HEK293 (cell line): ENCODE data around the gene CEP295NL.
A peak's percentile ranks its signal among the peaks of the same experiment; 100 is the strongest.

Source experiments
- CTCF ChIA-PET: fragments of 350-600 bp; formaldehyde crosslinking; extraction: SDS; loops from one replicate; lab custom pipeline; 2021; ENCODE audit warnings: antibody characterized with exemption; lab: Yijun Ruan, JAX
- POLR2A ChIA-PET: fragments of 300-600 bp; formaldehyde crosslinking; extraction: SDS; loops from one replicate; lab custom pipeline; 2020; ENCODE audit warnings: antibody characterized with exemption, inconsistent platforms; lab: Yijun Ruan, JAX
- H3K27ac ChIP-seq: fragments of 200-500 bp; sonication (Bioruptor generic); 2 replicates; pipeline ENCODE4 v1.5.1; 2014; ENCODE audit warnings: low read depth, low read length, control low read depth, inconsistent platforms; ENCODE audit errors: extremely low read depth
- H3K36me3 ChIP-seq, 2 experiments: fragments of 200-500 bp in 1 of 2; sonication (Bioruptor generic) in 1 of 2; 1 replicate in 1 of 2; 2 replicates in 1 of 2; pipeline ENCODE4 v1.5.1; 2014 to 2017; ENCODE audit warnings: inconsistent platforms in 2 of 2, low read length in 2 of 2; ENCODE audit not compliant: control insufficient read depth in 2 of 2, insufficient read depth in 1 of 2
- H3K4me1 ChIP-seq: fragments of 200-500 bp; sonication (Bioruptor generic); 2 replicates; pipeline ENCODE4 v1.5.1; 2014; ENCODE audit warnings: mild to moderate bottlenecking, low read length, inconsistent platforms; ENCODE audit not compliant: control insufficient read depth, insufficient read depth
- H3K4me3 ChIP-seq: 2 replicates; pipeline ENCODE4 v1.5.1; 2011; ENCODE audit warnings: low read depth, mild to moderate bottlenecking, control low read depth, low read length, moderate library complexity
- H3K9me3 ChIP-seq: fragments of 200-500 bp; sonication (Bioruptor generic); 2 replicates; pipeline ENCODE4 v1.5.1; 2014; ENCODE audit warnings: low read depth, low read length, inconsistent platforms; ENCODE audit not compliant: control insufficient read depth, insufficient read depth
- CTCF ChIP-seq: fragments of 450-650 bp; formaldehyde crosslinking; IDR thresholded peaks from 2 replicates; pipeline ENCODE4 v1.5.1; 2016; ENCODE audit warnings: missing biosample characterization, missing genetic modification characterization
- EGR2 ChIP-seq: fragments of 450-650 bp; formaldehyde crosslinking; IDR thresholded peaks from 2 replicates; pipeline ENCODE4 v1.5.1; 2016; ENCODE audit warnings: low read depth, missing biosample characterization, missing genetic modification characterization
- HOXC10 ChIP-seq: sonication (generic); formaldehyde crosslinking; IDR thresholded peaks from 2 replicates; pipeline ENCODE4 v1.8.1; 2023; ENCODE audit warnings: mild to moderate bottlenecking, missing genetic modification reagents
- PRDM1 ChIP-seq: fragments of 450-650 bp; formaldehyde crosslinking; IDR thresholded peaks from 2 replicates; pipeline ENCODE4; 2016; ENCODE audit warnings: missing biosample characterization, missing genetic modification characterization
- PRDM10 ChIP-seq: fragments of 450-650 bp; formaldehyde crosslinking; IDR thresholded peaks from 2 replicates; pipeline ENCODE4 v1.5.1; 2016; ENCODE audit warnings: missing biosample characterization, missing genetic modification characterization
- SCRT1 ChIP-seq: fragments of 450-650 bp; formaldehyde crosslinking; IDR thresholded peaks from 2 replicates; pipeline ENCODE4 v1.5.1; 2016; ENCODE audit warnings: missing biosample characterization, missing genetic modification characterization, borderline replicate concordance
- SCRT2 ChIP-seq: fragments of 450-650 bp; formaldehyde crosslinking; IDR thresholded peaks from 2 replicates; pipeline ENCODE4 v1.5.1; 2016; ENCODE audit warnings: missing biosample characterization, missing genetic modification characterization
- YY2 ChIP-seq: fragments of 450-650 bp; formaldehyde crosslinking; IDR thresholded peaks from 2 replicates; pipeline ENCODE4 v1.5.1; 2016; ENCODE audit warnings: missing biosample characterization, missing genetic modification characterization
- ZBTB17 ChIP-seq: fragments of 450-650 bp; formaldehyde crosslinking; IDR thresholded peaks from 2 replicates; pipeline ENCODE4 v1.5.1; 2016; ENCODE audit warnings: missing biosample characterization, missing genetic modification characterization
- ZNF19 ChIP-seq: fragments of 450-650 bp; formaldehyde crosslinking; IDR thresholded peaks from 2 replicates; pipeline ENCODE4; 2016; ENCODE audit warnings: missing biosample characterization, missing genetic modification characterization, low read depth
- ZNF2 ChIP-seq: fragments of 450-650 bp; formaldehyde crosslinking; IDR thresholded peaks from 2 replicates; pipeline ENCODE4 v1.5.1; 2016; ENCODE audit warnings: missing biosample characterization, missing genetic modification characterization
- ZNF335 ChIP-seq: fragments of 450-650 bp; formaldehyde crosslinking; conservative IDR thresholded peaks from 2 replicates; pipeline ENCODE4 v1.5.1; 2016; ENCODE audit warnings: missing biosample characterization, missing genetic modification characterization
- ZNF362 ChIP-seq: fragments of 450-650 bp; formaldehyde crosslinking; IDR thresholded peaks from 2 replicates; pipeline ENCODE4 v1.5.1; 2016; ENCODE audit warnings: missing biosample characterization, missing genetic modification characterization
- ZNF48 ChIP-seq: fragments of 450-650 bp; formaldehyde crosslinking; IDR thresholded peaks from 2 replicates; pipeline ENCODE4 v1.5.1; 2016; ENCODE audit warnings: missing biosample characterization, missing genetic modification characterization
- ZNF548 ChIP-seq: fragments of 450-650 bp; formaldehyde crosslinking; IDR thresholded peaks from 2 replicates; pipeline ENCODE4 v1.5.1; 2016; ENCODE audit warnings: missing biosample characterization, missing genetic modification characterization
- ZNF658 ChIP-seq: fragments of 450-650 bp; formaldehyde crosslinking; IDR thresholded peaks from 2 replicates; pipeline ENCODE4; 2016; ENCODE audit warnings: missing biosample characterization, missing genetic modification characterization
- ZNF776 ChIP-seq: fragments of 450-650 bp; formaldehyde crosslinking; IDR thresholded peaks from 2 replicates; pipeline ENCODE4 v1.5.0; 2017; ENCODE audit warnings: missing biosample characterization, missing genetic modification characterization, borderline replicate concordance
- TF ChIP-seq, protein P1 (sequence below): fragments of 450-650 bp; formaldehyde crosslinking; IDR thresholded peaks from 2 replicates; pipeline ENCODE4 v1.5.1; 2017; ENCODE audit warnings: missing biosample characterization, missing genetic modification characterization

CEP295NL gene

DNA sequence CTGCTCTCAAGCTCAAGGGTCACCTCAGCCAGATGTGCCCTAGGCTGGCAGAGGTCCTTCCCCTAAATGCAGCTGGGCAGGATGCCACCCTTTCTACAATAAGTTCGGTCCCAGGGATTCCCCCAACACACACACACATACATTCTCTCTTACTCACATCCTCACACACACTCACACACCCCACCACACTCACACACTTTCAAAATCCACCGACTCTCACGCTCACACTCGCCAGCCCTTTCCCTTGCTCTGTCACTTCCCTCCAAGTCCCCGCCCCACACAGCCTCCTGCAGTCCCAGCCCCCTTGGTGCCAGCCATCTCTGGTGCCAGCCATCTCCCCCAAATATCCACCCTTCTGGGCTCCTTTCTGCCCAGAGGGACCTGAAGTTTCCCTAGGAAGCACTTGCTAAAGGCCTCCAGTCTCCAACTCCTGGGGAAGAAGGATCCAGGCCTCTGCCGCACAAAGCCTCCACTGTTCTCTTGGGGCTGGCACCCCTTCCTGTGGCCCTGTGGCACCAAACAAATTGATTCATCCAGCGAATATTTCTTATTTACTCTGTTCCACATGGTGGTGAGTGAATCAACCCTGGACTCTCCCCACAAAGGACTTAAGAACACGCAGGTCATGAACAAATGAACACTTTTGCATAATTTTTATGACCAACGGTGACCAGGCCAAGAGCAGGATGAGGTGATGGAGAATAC, 58.5 kb downstream of the CEP295NL start:
- CTCF ChIA-PET, result interaction anchor here (0.6 to 2.8 kb wide), 2 partner anchors 9 to 35 kb away, joined by 4 to 25 read pairs; no protein-coding TSS in a partner anchor

GRCh38 chr17:78842881-78843565, 60.0 kb downstream of the CEP295NL start:
- Histone ChIP-seq H3K4me1 (peaks cover 8% of the 10 kb centered on the region; the same call in 1 of the 2 replicates), H3K27ac (no peak overlapping the region), H3K4me3 (no peak overlapping the region), H3K9me3 (no peaks in the 10 kb centered on the region), H3K36me3 (peaks cover 2 to 4% of the 10 kb centered on the region in 2 experiments; a peak in 2 of 3 replicates)
- ChIA-PET CTCF (interaction anchor here (0.7 to 2.8 kb wide), 9 partner anchors 10 to 275 kb away, joined by 3 to 25 read pairs (median 4); partner anchors contain the start of gene TIMP2), POLR2A (interaction anchor here (0.5 kb wide), 1 partner anchor 40 kb away, joined by 9 read pairs; no protein-coding TSS in a partner anchor)
- 0 out of 2 replicates have a peak, but pooled peaks have one; percentile 31 for TF ChIP-seq ZBTB17 (tag by site-specific recombination)
- no peak for TF ChIP-seq ZNF19 (tag by site-specific recombination)
- TF ChIP-seq ZNF48 (tag by site-specific recombination), result no peak
- peak; percentile 88 for TF ChIP-seq PRDM10
- no peak for TF ChIP-seq ZNF776
- TF ChIP-seq ZNF335, result peak; percentile 69
- peak; percentile 95 for TF ChIP-seq SCRT2 (tag by site-specific recombination)
- peak; percentile 44; the same call in 1 of the 2 replicates for TF ChIP-seq ZNF548 (tag by site-specific recombination)
- 0 out of 2 replicates have a peak, but pooled peaks have one; percentile 10 for TF ChIP-seq EGR2 (tag by site-specific recombination)
- peak; percentile 64; the same call in 1 of the 2 replicates for TF ChIP-seq YY2 (tag by site-specific recombination)
- peak; percentile 74; the same call in 1 of the 2 replicates for TF ChIP-seq SCRT1
- TF ChIP-seq CTCF (tag by site-specific recombination), result peak; percentile 82
- TF ChIP-seq ZNF2, result peak; percentile 65; the same call in 1 of the 2 replicates

More for the DNA sequence above, 58.5 kb downstream of the CEP295NL start:
- Histone ChIP-seq H3K4me3 (no peak overlapping the region), H3K4me1 (peaks cover 3% of the 10 kb centered on the region; the same call in 1 of the 2 replicates), H3K36me3 (no peaks in the 10 kb centered on the region), H3K27ac (0 out of 2 replicates have a peak overlapping the region, but pooled peaks have one; percentile 9), H3K9me3 (no peaks in the 10 kb centered on the region)
- POLR2A ChIA-PET, result interaction anchor here (0.6 kb wide), 1 partner anchor 612 kb away, joined by 6 read pairs; no protein-coding TSS in a partner anchor
- no peak for TF ChIP-seq ZNF362
- TF ChIP-seq HOXC10 (CRISPR knock-in tag), result no peak
- no peak for TF ChIP-seq ZNF658
- TF ChIP-seq, protein P1, sequence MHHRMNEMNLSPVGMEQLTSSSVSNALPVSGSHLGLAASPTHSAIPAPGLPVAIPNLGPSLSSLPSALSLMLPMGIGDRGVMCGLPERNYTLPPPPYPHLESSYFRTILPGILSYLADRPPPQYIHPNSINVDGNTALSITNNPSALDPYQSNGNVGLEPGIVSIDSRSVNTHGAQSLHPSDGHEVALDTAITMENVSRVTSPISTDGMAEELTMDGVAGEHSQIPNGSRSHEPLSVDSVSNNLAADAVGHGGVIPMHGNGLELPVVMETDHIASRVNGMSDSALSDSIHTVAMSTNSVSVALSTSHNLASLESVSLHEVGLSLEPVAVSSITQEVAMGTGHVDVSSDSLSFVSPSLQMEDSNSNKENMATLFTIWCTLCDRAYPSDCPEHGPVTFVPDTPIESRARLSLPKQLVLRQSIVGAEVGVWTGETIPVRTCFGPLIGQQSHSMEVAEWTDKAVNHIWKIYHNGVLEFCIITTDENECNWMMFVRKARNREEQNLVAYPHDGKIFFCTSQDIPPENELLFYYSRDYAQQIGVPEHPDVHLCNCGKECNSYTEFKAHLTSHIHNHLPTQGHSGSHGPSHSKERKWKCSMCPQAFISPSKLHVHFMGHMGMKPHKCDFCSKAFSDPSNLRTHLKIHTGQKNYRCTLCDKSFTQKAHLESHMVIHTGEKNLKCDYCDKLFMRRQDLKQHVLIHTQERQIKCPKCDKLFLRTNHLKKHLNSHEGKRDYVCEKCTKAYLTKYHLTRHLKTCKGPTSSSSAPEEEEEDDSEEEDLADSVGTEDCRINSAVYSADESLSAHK, result no peak
- TF ChIP-seq PRDM1 (tag by site-specific recombination), result 0 out of 2 replicates have a peak, but pooled peaks have one; percentile 44
